Panc1 (cell line): ENCODE measurements around the gene POLK. TPM values are rescaled to one million over a fixed set of nuclear protein-coding genes. Genes with fewer than 3 reads are reported as not detected.

ENCODE experiments used
- ATAC-seq: fragments of 200-7000 bp; cut with Tn5 transposase; 2 replicates; pipeline ENCODE4 v1.9.1; 2020; ENCODE audit warnings: mild to moderate bottlenecking, moderate library complexity
- BruUV-seq: library from RNA; stranded (reverse); fragments of 400-500 nt; replicated peaks from 2 replicates; lab custom pipeline; 2021; lab: Mats Ljungman, UMichigan
- CTCF ChIA-PET: fragments of 300-600 bp; sonication (Branson Sonifier 250); formaldehyde crosslinking; loops from one replicate; lab custom pipeline; 2022; ENCODE audit warnings: antibody characterized with exemption; lab: Charles Lee
- POLR2A ChIA-PET: fragments of 300-600 bp; sonication (Branson Sonifier 250); formaldehyde crosslinking; loops from one replicate; lab custom pipeline; 2022; ENCODE audit warnings: antibody characterized with exemption; lab: Charles Lee
- DNase-seq: peaks from one replicate; pipeline ENCODE4 v3.0.0-alpha.2; 2010; ENCODE audit warnings: low read depth, low spot score
- H3K27ac ChIP-seq: 2 replicates; pipeline ENCODE4 v1.5.1; 2011; ENCODE audit warnings: mild to moderate bottlenecking, low read length, inconsistent platforms
- H3K27me3 ChIP-seq: fragments of 200-500 bp; sonication (Bioruptor generic); 2 replicates; pipeline ENCODE4 v1.6.0; 2014; ENCODE audit warnings: low read length, inconsistent platforms; ENCODE audit not compliant: control insufficient read depth, insufficient read depth
- H3K36me3 ChIP-seq: fragments of 200-500 bp; sonication (Bioruptor generic); 2 replicates; pipeline ENCODE4 v1.5.1; 2014; ENCODE audit warnings: inconsistent platforms, mild to moderate bottlenecking, low read length, moderate library complexity; ENCODE audit not compliant: control insufficient read depth, insufficient read depth
- H3K4me1 ChIP-seq: 2 replicates; pipeline ENCODE4 v1.5.1; 2011; ENCODE audit warnings: inconsistent platforms, mild to moderate bottlenecking, low read length, moderate library complexity; ENCODE audit not compliant: control insufficient read depth, insufficient read depth
- H3K4me3 ChIP-seq, 2 experiments: 2 replicates each; pipeline ENCODE4 v1.5.1; 2011 to 2012; ENCODE audit warnings: low read depth in 2 of 2, low read length in 2 of 2, mild to moderate bottlenecking in 2 of 2, inconsistent platforms in 1 of 2, moderate library complexity in 1 of 2
- H3K9me3 ChIP-seq: fragments of 200-500 bp; sonication (Bioruptor generic); 2 replicates; pipeline ENCODE4 v1.5.1; 2014; ENCODE audit warnings: low read depth, mild to moderate bottlenecking, inconsistent platforms, low read length, moderate library complexity; ENCODE audit not compliant: control insufficient read depth, insufficient read depth
- CTCF ChIP-seq: fragments of 450-650 bp; IDR thresholded peaks from 2 replicates; pipeline ENCODE4 v1.5.1; 2017; ENCODE audit warnings: mild to moderate bottlenecking
- POLR2AphosphoS5 ChIP-seq: IDR thresholded peaks from 2 replicates; pipeline ENCODE4 v1.6.1; 2012; ENCODE audit warnings: mild to moderate bottlenecking, low read depth, low read length, moderate library complexity
- REST ChIP-seq, 2 experiments: IDR thresholded peaks; 2 replicates each; pipeline ENCODE4 v1.6.1; 2011 to 2012; ENCODE audit warnings: low read depth in 2 of 2, control low read depth in 1 of 2, low read length in 1 of 2, mild to moderate bottlenecking in 1 of 2, moderate library complexity in 1 of 2; ENCODE audit not compliant: insufficient read depth in 1 of 2
- TCF7L2 ChIP-seq: IDR thresholded peaks from 2 replicates; pipeline ENCODE4 v1.6.1; 2011; ENCODE audit warnings: mild to moderate bottlenecking, low read depth, low read length, inconsistent platforms
- in situ Hi-C: cut with HindIII; loops from 2 replicates; pipeline ENCODE4 v1.10.0; 2016; ENCODE audit warnings: low sequenced_read_pairs, low pct_unique_long_range_greater_than_20kb
- intact Hi-C: fragments of 100-400 bp; cut with micrococcal nuclease; formaldehyde crosslinking; loops from one replicate; pipeline ENCODE4 v1.10.0; 2022; ENCODE audit not compliant: unreplicated experiment
- total RNA-seq: library from RNA; stranded (reverse); gene quantifications from one replicate; pipeline ENCODE4 v1.2.1, GENCODE V29; 2021; ENCODE audit not compliant: unreplicated experiment

POLK gene
- total RNA-seq, 1 experiment from 2014 or later = 21.3 TPM

GRCh38 chr5:75648712-75649111, 137.0 kb downstream of the POLK start:
- no peaks in the 10 kb centered on the region for H3K36me3 ChIP-seq
- CTCF ChIA-PET = no interaction called here
- BruUV-seq = no TSS peak
- H3K4me1 ChIP-seq = no peaks in the 10 kb centered on the region
- no peak for DNase-seq
- intact Hi-C loops (no loop called here), in situ Hi-C loops (no loop called here)
- H3K27me3 ChIP-seq = no peaks in the 10 kb centered on the region
- POLR2A ChIA-PET = interaction anchor here (0.6 kb wide), 1 partner anchor 921 kb away, joined by 3 read pairs; no protein-coding TSS in a partner anchor
- no peak for TF ChIP-seq POLR2AphosphoS5
- no peak for TF ChIP-seq REST (IDR thresholded peaks at IDR 0.05; ENCODE audit: insufficient read depth in 1 of 2, low read depth in 2 of 2, low read length in 1 of 2)
- TF ChIP-seq CTCF = no peak
- no peak for TF ChIP-seq TCF7L2
- peak overlapping the region; percentile 8; the same call in 1 of the 2 replicates for H3K27ac ChIP-seq
- ATAC-seq = 0 out of 2 replicates have a peak, but pooled peaks have one; percentile 34
- H3K4me3 ChIP-seq = peak overlapping the region; percentile 14; a peak in 3 of 4 replicates
- H3K9me3 ChIP-seq = no peaks in the 10 kb centered on the region

Other genes with a start within 250 kb of the POLK start
- gene HMGCR, start 174.7 kb upstream of the POLK start, total RNA-seq = 113 TPM
- gene CERT1, start 262 bp upstream of the POLK start, total RNA-seq = 26.7 TPM
- 0.10 TPM for gene ANKDD1B, start 99.6 kb downstream of the POLK start, total RNA-seq
- 19.7 TPM for gene POC5, start 205.5 kb downstream of the POLK start, total RNA-seq